ENCODE results near the gene DLG4.

Gene DLG4

GRCh38 chr17:7234083-7234951, 14.7 kb upstream of the DLG4 start, which contains the start of gene DVL2:
Gene DVL2, minus strand, starts transcription at chr17:7234517. Its CDS starts 255 bp downstream, at chr17:7234262.
- peak; percentile 95 for DNase-seq (ENCODE audit: insufficient read length, low spot score)
- peak; percentile 98 for FAIRE-seq

GRCh38 chr17:7233701-7234082, 14.1 kb upstream of the DLG4 start:
- DNase-seq (ENCODE audit: insufficient read length, low spot score) = no peak
- no peak for FAIRE-seq

DNA sequence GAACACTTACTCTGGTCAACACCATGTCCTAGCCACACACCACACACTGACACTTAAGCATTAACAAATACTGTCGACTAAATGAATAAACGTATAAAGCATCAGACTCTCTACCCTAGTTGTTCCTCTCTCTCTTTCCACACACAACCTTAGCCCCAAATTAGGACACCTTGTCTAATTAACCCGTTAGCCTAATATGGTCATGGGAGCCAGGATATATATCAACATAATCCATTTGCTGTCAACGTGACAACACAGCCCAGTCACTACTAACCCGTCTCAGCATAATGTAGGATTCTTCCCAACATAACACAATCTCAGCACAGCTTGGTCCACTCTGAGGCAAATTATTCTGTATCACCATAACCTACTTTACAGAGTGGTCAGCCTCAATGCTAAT, 12.5 kb upstream of the DLG4 start:
- DNase-seq (ENCODE audit: insufficient read length, low spot score) (no peak), FAIRE-seq (peak; percentile 94)

- no peak for DNase-seq (ENCODE audit: insufficient read length, low spot score)
- FAIRE-seq = no peak
Measured at GRCh38 chr17:7229504-7229903, 9.9 kb upstream of the DLG4 start.

GRCh38 chr17:7228920-7229319, 9.3 kb upstream of the DLG4 start:
- FAIRE-seq = no peak

DNA sequence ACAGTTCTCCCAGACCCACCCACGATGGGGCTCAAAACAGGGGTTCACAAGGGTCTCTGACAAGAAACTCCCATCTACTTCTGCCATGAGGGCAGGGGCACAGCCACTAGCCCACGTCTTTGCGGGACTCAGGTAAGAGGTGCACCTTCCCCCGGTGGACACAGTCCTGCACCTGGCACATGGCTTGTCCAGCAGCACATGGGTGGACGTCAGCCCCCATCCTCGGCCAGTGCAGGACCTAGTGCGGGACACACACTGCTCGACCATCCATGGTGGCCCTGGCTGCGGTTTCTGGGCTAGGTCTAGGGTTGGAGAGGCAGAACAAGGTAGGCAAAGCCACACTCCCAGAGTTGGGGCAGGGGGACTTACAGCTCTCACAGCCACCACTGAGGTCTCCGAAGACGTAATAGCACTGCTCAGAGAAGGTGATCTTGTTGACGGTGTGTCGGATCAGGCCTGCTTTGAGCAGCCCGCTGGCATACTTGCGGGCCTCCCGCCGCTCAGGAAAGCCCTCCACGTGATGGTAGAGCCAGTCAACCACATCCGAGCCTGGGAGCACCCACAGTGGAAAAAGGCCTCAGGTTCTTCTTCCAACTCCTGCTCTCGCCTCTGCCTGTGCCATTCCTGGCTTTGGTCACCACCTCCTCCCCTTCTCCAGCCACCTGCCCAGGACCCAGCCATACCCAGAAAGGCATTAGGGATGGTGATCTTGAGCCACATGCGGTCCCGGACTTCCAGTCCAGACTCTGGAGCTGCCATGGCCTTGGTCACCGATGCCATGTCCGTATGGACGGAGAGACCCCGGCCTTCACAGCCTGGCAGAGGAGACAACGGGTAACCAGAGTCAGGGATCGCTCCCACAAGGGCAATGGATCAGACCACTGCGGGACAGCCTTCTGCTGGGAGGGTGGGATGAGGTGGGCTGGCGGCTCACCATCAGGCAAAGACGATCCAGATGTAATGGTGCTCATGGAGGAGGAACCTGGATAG, 7.4 kb upstream of the DLG4 start:
- FAIRE-seq (peak; percentile 13), DNase-seq (ENCODE audit: insufficient read length, low spot score) (no peak)

More at GRCh38 chr17:7228920-7229319, 9.3 kb upstream of the DLG4 start:
- no peak for DNase-seq (ENCODE audit: insufficient read length, low spot score)

- no peak for DNase-seq (ENCODE audit: insufficient read length, low spot score)
Measured at GRCh38 chr17:7225711-7226331, 6.2 kb upstream of the DLG4 start.

GRCh38 chr17:7224661-7225111, 5.0 kb upstream of the DLG4 start:
- FAIRE-seq = no peak

More at GRCh38 chr17:7225711-7226331, 6.2 kb upstream of the DLG4 start:
- no peak for FAIRE-seq

GRCh38 chr17:7224110-7224509, 4.5 kb upstream of the DLG4 start:
- DNase-seq (ENCODE audit: insufficient read length, low spot score) (no peak), FAIRE-seq (no peak)

More at GRCh38 chr17:7224661-7225111, 5.0 kb upstream of the DLG4 start:
- no peak for DNase-seq (ENCODE audit: insufficient read length, low spot score)

GRCh38 chr17:7223375-7223774, 3.7 kb upstream of the DLG4 start:
- FAIRE-seq (no peak), DNase-seq (ENCODE audit: insufficient read length, low spot score) (no peak)

DNA sequence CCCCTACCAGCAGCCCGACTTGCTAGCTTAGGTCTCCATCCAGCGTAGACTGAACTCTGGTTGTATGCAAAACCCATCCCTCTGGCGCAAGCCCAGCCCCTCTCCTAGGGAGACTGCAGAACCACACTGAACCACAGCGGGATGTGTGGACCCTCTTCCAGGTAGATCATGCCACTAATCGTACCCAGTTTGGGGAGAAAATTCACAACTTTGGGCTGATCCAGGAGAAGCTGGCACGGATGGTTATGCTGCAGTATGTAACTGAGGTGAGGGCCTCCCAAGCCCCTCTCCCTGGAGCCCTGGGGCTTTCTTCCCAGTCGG, 3.3 kb upstream of the DLG4 start:
- no peak for FAIRE-seq
- no peak for DNase-seq (ENCODE audit: insufficient read length, low spot score)

- FAIRE-seq = no peak
- no peak for DNase-seq (ENCODE audit: insufficient read length, low spot score)
Measured at GRCh38 chr17:7222093-7222971, 2.7 kb upstream of the DLG4 start.

- peak; percentile 69 for FAIRE-seq
Measured at GRCh38 chr17:7221278-7222092, 1.8 kb upstream of the DLG4 start.

GRCh38 chr17:7220593-7221277, 1.1 kb upstream of the DLG4 start:
- FAIRE-seq = no peak
- DNase-seq (ENCODE audit: insufficient read length, low spot score) = no peak

More at GRCh38 chr17:7221278-7222092, 1.8 kb upstream of the DLG4 start:
- no peak for DNase-seq (ENCODE audit: insufficient read length, low spot score)

DNA sequence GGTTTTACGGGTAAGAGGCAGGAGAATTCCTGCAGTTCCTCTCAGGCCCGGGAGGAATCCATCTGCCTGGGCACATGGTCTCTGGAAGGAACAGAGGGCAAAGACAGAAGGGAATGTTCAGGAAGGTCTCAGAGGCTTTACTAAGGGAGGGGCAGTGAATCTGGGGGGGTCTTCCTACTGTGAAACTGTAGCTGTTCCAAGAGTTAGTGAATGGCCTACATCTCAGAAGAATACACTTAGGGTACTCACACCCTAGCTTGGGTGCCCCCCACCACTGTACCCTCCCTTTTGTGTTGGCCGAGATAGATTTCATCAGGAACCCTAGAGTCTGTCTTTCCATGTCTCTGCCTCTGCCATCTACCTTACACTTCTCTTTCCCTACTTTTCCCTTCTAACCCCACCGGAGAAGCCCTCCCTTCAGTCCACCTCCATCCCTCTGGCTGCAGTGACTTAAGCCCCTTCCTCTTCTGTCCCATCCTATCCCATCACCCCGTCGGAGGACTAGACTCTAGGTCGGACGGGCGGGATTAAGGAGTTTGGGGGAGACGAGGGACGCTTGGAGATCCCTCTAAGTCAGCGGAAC, 316 bp downstream of the DLG4 start:
- no peak for DNase-seq (ENCODE audit: insufficient read length, low spot score)
- no peak for FAIRE-seq

DNA sequence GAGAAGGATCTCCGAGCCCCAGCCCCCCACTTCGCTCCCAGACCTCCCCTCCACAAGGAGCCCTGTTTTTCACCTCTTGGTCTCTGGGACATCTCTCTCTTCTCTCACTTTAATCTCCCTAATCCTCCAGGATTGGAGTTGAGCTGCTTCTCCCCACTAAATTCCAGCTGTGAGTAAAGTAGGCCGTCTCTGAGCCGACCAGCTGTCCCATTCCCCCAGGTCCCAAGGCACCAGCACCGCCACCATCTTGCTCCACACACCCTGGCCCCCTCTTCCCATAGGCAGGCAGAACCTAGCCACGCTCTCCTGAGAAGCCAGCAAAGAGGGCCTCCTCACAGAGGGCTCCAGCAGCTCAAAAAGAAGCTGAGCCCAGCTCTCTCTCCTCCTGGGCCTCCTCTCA, 878 bp downstream of the DLG4 start:
- no peak for DNase-seq (ENCODE audit: insufficient read length, low spot score)
- FAIRE-seq = no peak

DNA sequence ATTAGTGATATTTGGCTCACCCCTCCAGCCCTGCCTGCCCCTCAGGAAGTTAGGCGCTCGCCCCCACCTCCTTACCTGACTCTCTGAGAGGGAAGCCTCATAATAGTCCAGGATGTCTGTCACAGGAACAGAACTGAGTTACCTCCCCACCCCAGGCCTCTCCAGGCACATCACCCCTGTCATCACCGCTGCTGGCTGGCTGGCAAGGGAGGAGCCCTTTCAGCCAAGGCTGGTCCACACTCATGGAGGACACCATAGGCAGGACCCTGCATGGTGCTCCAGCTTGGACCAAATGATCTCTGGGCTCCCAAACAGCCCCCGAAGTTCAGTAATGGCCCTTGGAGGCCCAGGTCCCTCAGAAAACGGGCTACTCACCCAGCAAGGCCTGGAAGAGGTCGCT, 1.5 kb downstream of the DLG4 start:
- no peak for DNase-seq (ENCODE audit: insufficient read length, low spot score)
- FAIRE-seq = no peak
